Effector memory CD8-positive, alpha-beta T cell (primary cell): ENCODE results near the gene EIF2AK2.
A peak's percentile ranks its signal among the peaks of the same experiment; 100 is the strongest.

ENCODE experiments used
- ATAC-seq: fragments of 150-1000 bp; cut with Tn5 transposase; replicated peaks from 2 replicates; pipeline ENCODE4 v1.10.0; 2021; ENCODE audit warnings: mild to moderate bottlenecking, moderate library complexity
- DNase-seq, 3 experiments: peaks; one replicate each; pipeline ENCODE4 v3.0.0; 2021
- H3K27ac Mint-ChIP-seq, 2 donors: one replicate each; pipeline ENCODE4 v1.8.0; 2022; ENCODE audit warnings: mild to moderate bottlenecking in 2 of 2, mixed read lengths in 2 of 2, moderate library complexity in 2 of 2
- H3K27me3 Mint-ChIP-seq, 2 donors: one replicate each; pipeline ENCODE4 v1.8.0; 2022; ENCODE audit warnings: mixed read lengths in 2 of 2
- H3K36me3 Mint-ChIP-seq: one replicate; pipeline ENCODE4 v1.8.0; 2022; ENCODE audit warnings: mild to moderate bottlenecking, moderate library complexity, mixed read lengths; ENCODE audit not compliant: insufficient read depth
- H3K4me1 Mint-ChIP-seq, 2 donors: one replicate each; pipeline ENCODE4 v1.8.0; 2022; ENCODE audit warnings: low read depth in 2 of 2, mixed read lengths in 2 of 2
- H3K4me3 Mint-ChIP-seq, 2 donors: one replicate each; pipeline ENCODE4 v1.8.0; 2022; ENCODE audit warnings: mild to moderate bottlenecking in 2 of 2, mixed read lengths in 2 of 2, moderate library complexity in 2 of 2
- H3K9me3 Mint-ChIP-seq, 2 donors: one replicate each; pipeline ENCODE4 v1.8.0; 2022; ENCODE audit warnings: mixed read lengths in 2 of 2

The EIF2AK2 gene

DNA sequence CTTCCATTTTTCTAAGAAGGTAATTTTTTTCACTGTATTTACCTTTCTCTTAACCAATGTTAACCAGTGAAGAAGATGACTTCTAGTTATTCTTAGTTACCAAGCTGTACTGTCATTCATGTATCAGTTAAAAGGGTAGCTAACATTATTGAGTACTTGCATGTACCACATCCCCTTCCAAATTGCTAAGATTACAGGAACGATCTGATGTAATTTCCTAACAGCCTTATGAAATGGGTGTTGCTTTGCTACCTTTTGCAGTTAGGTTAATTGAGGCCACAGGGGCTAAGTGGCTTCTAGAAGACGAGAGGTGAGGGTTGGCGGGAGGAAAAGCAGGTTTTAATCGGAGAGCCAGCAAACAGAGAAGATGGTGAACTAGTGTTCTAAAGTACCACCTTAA is 33.5 kb upstream of the EIF2AK2 start:
- Mint-ChIP-seq H3K27me3 (peaks cover 0 to 23% of the 10 kb centered on the region in 2 donors), H3K27ac (no peak overlapping the region), H3K9me3 (no peaks in the 10 kb centered on the region), H3K4me1 (no peaks in the 10 kb centered on the region), H3K36me3 (no peaks in the 10 kb centered on the region), H3K4me3 (no peak overlapping the region)
- no peak for ATAC-seq
- DNase-seq: no peak

DNA sequence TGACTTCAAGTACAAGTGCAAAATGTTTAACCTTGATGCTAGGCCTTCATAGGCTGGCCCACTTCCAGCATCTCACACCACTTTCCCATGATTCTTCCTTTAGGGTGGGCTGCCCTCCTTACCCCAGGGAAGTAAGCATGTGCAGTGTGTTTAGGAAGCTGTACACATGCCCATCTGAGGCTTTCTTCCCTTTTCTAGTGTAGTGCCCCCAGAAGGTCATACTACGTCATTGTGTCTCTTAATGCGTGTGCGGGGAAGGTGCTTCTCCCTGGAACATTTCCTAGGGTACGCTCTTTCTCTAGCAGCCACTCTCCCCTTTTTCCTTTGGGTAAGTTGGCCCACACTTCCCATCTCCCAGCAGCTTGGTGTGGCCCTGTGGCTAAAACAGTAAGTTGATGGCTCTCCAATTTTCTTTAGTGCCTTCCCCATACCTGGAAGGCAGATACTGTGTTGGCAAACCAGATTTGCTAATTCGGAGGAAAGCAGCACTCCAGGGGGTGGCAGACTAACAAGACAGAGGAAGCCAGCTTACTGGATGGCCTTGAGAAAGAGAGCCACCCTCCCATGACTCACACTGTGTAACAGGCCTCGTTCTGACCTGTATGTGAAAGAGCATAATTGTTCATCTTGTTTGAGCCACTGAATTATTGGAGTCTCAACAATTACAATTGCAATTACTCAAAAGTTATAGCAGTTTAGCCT is 32.8 kb upstream of the EIF2AK2 start:
- DNase-seq: no peak
- Mint-ChIP-seq H3K36me3 (no peaks in the 10 kb centered on the region), H3K27me3 (peaks cover 0 to 23% of the 10 kb centered on the region in 2 donors), H3K4me1 (no peaks in the 10 kb centered on the region), H3K27ac (no peak overlapping the region), H3K9me3 (no peaks in the 10 kb centered on the region), H3K4me3 (no peak overlapping the region)
- ATAC-seq: no peak

DNA sequence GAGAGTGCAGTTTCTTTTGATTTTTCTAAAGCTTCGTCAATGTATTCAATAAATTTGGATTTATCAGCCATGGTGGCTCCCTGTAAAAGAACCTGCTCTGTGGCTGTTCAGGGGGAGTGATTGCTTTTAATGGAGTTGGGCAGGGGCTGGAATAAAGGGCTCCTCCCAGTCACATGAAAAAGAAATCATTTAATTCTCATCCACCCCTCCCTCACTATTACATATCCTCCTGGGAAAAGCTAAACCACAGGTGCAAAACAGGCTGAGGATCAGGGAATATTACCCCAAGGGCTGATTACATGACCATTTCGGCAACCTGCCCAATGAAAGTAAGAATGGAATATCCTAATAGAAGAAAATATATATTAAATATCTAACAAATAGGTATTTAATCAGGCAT is 31.8 kb upstream of the EIF2AK2 start, which contains the start of gene SULT6B1:
SULT6B1 (minus strand) TSS at position 101 of the 400 bp plus-strand sequence; CDS start at position 71, 30 bp downstream.
- no peaks in the 10 kb centered on the region for H3K9me3 Mint-ChIP-seq
- H3K4me3 Mint-ChIP-seq: no peak within 1 kb of the TSS
- DNase-seq (no peak), ATAC-seq (no peak)
- H3K4me1 Mint-ChIP-seq: no peaks in the 10 kb centered on the region
- H3K27ac Mint-ChIP-seq: no peak within 1 kb of the TSS
- H3K27me3 Mint-ChIP-seq: peaks cover 0 to 23% of the 10 kb centered on the region in 2 donors
- H3K36me3 Mint-ChIP-seq: no peaks in the 10 kb centered on the region

DNA sequence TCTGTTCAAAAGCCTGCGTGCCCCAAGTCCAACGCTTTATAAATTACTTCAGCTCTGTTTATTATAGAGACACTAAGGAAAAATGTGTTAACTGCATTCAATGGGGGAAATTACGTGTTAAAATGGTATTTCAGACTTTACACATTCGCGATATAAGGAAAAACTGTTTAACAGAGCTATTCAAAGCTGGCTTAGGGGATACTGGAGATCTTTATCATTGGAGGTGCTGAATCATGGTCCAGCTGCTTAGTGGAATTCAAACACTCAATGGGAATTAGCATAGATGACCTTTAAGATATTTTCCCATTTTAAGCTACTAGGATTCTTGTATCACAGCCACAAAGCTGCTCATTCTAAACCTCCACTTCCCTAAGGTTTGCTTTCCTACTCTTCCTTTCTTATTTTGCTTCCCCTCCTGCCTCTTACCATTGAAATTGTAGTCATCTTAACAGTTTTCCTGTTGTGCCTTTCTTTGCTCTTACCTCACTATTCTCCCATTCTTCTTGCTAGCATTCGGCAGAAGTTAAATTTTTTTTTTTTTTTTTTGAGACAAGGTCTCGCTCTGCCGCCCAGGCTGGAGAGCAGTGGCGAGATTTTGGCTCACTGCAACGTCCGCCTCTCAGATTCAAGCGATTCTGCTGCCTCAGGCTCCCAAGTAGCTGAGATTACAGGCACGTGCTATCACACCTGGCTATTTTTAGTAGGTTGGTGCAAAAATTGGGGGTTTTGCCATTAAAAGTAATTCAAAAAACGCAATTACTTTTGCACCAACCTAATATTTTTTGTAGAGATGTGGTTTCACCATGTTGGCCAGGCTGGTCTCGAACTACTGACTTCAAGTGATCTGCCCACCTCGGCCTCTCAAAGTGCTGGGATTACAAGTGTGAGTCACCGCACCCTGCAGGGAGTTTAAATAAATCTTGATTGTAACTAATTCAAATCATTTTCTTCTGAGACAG is 25.2 kb upstream of the EIF2AK2 start:
- no peak overlapping the region for H3K4me3 Mint-ChIP-seq
- H3K36me3 Mint-ChIP-seq: no peaks in the 10 kb centered on the region
- H3K27ac Mint-ChIP-seq: no peak overlapping the region
- no peak for ATAC-seq
- DNase-seq: no peak
- H3K9me3 Mint-ChIP-seq: no peaks in the 10 kb centered on the region
- H3K27me3 Mint-ChIP-seq: peaks cover 14 to 32% of the 10 kb centered on the region in 2 donors
- H3K4me1 Mint-ChIP-seq: no peaks in the 10 kb centered on the region

DNA sequence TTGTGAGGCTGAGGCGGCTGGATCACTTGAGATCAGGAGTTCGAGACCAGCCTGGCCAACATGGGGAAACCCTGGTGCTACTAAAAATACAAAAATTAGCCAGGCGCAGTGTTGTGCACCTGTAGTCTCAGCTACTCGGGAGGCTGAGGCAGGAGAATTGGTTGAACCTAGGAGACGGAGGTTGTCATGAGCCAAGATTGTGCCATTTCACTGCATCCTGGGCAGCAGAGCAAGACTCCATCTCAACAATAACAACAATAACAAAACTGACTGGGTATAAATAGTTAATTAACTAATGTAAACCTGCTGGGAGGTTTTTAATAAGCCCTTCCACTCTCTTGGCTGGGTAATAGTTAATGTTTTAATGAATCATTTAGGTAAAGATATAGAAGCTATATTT is 23.9 kb upstream of the EIF2AK2 start:
- Mint-ChIP-seq H3K27ac (no peak overlapping the region), H3K9me3 (no peaks in the 10 kb centered on the region), H3K4me1 (no peaks in the 10 kb centered on the region), H3K27me3 (peaks cover 14 to 26% of the 10 kb centered on the region in 2 donors), H3K36me3 (no peaks in the 10 kb centered on the region), H3K4me3 (no peak overlapping the region)
- no peak for DNase-seq
- ATAC-seq: no peak

DNA sequence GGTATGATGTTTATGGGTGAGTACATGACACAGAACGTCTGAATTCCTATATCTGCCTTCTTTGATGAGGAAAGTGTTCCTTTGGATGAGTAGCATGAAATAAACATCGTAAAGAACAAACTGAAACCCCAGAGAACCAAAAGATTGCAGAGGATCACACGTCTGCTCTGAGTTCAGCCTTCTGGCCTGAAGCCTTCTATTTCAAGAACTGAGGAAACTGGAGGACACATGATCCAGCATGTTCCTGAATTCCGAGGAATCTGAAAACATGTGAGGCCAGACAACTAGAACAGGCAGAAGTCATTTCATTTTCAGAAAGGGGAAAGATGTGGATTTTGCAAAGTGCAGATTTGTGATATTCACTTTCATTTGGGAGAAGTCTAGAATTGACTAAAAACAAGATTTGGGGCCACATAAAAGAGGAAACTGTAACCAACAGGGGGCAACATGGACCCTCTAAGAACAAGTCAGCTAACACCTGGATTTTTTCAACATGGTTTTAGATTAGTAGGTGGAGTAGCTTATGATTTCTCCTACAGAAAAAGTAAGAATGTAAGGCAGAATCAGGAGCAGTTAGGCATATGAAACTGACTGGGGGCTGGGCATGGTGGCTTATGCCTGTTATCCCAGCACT is 23.3 kb upstream of the EIF2AK2 start:
- no peaks in the 10 kb centered on the region for H3K36me3 Mint-ChIP-seq
- DNase-seq: no peak
- no peaks in the 10 kb centered on the region for H3K9me3 Mint-ChIP-seq
- no peak for ATAC-seq
- H3K4me3 Mint-ChIP-seq: no peak overlapping the region
- H3K4me1 Mint-ChIP-seq: no peaks in the 10 kb centered on the region
- H3K27ac Mint-ChIP-seq: no peak overlapping the region
- peaks cover 14 to 26% of the 10 kb centered on the region in 2 donors for H3K27me3 Mint-ChIP-seq

DNA sequence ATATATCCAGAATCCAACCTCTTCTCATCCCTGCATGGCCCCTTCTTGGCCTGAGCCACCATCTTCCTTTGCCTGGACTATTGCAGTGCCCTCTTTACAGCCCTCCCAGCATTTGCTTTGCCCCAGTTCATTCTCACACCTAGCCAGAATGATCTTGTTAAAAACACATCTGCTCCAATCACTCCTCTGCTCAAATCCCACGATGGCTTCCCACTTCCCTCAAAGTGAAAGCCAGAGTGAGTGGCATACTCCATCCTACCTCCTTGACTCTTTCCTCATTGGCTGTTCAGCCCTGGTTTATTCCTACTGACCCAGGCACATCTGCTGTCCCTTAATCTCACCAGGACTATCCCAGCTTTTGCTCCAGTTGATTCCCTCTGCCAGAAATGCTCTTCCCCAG is 17.0 kb upstream of the EIF2AK2 start:
- Mint-ChIP-seq H3K4me3 (no peak overlapping the region), H3K4me1 (no peaks in the 10 kb centered on the region), H3K27ac (no peak overlapping the region), H3K27me3 (peaks cover 0 to 7% of the 10 kb centered on the region in 2 donors), H3K36me3 (no peaks in the 10 kb centered on the region), H3K9me3 (no peaks in the 10 kb centered on the region)
- DNase-seq: no peak
- ATAC-seq: no peak

DNA sequence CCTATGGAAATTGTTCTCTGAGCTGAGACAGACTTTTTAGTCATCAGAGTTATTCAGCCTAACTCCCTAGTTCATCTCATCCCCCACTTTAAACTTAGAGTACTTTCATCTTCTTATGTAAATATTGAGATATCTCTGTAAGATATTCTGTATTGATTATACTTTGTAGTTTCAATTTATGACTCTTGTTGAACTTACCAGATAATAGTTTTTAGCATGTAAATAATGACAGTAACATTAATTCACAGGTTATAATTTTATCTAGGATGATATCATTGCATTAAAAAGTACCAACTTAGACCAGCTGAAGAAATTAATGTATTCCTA is 14.8 kb upstream of the EIF2AK2 start:
- DNase-seq: no peak
- Mint-ChIP-seq H3K36me3 (peaks cover 3% of the 10 kb centered on the region), H3K4me3 (no peak overlapping the region), H3K27me3 (peaks cover 0 to 2% of the 10 kb centered on the region in 2 donors), H3K9me3 (no peaks in the 10 kb centered on the region), H3K27ac (no peak overlapping the region), H3K4me1 (no peaks in the 10 kb centered on the region)
- ATAC-seq: no peak

DNA sequence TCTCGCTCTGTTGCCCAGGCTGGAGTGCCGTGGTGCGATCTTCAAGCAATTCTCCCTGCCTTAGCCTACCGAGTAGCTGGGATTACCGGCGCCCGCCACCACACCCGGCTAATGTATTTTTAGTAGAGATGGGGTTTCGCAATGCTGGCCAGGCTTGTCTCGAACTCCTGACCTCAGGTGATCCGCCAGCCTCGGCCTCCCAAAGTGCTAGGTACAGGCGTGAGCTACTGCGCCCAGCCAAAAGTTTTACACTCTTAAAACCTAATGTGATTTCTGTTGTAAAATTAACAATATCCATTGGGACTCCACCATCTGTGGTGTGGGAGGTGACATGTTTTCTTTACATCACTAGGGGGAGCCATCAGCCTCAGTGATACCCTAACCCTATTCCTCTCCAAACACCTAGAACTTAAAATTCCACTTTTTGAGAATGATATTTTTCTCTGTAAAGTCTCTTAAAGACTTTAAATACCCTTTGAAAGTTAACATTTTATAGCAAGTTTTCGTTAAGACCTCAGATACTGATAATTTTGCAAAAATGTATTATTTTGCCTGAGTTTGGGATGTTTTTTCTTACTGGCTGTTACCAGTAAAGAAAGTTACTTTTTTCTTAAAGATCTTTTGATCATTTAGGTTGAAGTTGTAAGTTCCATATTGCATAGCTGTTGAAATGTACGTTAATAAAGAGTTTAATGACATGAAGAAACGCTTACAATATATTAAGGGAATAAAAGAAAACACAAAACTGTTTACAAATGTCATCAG is 11.6 kb upstream of the EIF2AK2 start:
- peak in 2 of 3 experiments; percentile 9 to 23 for DNase-seq
- peaks cover 3 to 8% of the 10 kb centered on the region in 2 donors for H3K9me3 Mint-ChIP-seq
- no peaks in the 10 kb centered on the region for H3K27me3 Mint-ChIP-seq
- ATAC-seq: peak; percentile 84
- H3K27ac Mint-ChIP-seq: no peak overlapping the region
- no peaks in the 10 kb centered on the region for H3K4me1 Mint-ChIP-seq
- peaks cover 7% of the 10 kb centered on the region for H3K36me3 Mint-ChIP-seq
- no peak overlapping the region for H3K4me3 Mint-ChIP-seq

DNA sequence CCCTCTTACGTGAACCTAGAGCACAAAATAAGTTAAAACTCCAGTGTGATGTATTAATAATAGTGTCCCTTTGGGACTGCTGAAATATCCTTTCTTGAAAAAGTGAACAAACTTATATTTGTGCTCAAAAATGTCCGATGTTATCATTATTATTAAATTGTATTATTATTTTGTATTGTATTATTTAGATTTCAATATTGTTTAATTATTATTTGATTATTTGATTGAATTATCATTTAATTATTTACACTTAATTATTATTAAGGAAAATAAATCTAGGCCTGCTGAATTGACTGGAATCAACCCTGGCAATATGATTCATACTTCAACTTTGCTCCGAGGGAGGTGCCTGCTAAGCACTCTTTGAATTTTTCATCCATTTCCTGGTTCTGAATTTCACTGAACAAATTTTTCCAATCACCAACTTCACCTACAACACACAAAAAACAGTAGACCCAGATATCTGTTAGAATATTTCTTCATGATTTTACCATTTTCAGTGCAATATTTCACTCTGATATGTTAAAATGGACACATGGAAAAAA is 10.9 kb upstream of the EIF2AK2 start:
- no peaks in the 10 kb centered on the region for H3K27me3 Mint-ChIP-seq
- H3K9me3 Mint-ChIP-seq: peaks cover 3 to 8% of the 10 kb centered on the region in 2 donors
- ATAC-seq (no peak), DNase-seq (no peak)
- H3K27ac Mint-ChIP-seq: no peak overlapping the region
- H3K4me1 Mint-ChIP-seq: no peaks in the 10 kb centered on the region
- peaks cover 7% of the 10 kb centered on the region for H3K36me3 Mint-ChIP-seq
- no peak overlapping the region for H3K4me3 Mint-ChIP-seq

DNA sequence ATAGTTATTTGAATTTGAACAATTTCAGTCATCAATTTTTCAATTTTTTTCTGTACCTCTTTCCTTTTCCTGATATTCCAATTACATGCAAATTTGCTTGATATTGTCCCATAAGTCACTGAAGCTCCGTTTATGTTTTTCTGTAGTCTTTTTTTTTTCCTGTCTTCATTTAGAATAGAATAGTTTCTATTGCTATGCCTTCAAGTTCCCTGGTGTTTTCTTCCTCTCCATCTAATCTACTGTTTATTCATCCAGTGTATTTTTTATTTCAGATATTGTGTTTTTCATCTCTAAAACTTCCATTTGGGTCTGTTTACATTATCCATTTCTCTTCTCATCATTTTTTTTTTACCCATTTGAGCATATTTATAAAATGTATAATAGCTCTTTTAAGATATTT is 8.0 kb upstream of the EIF2AK2 start:
- no peak overlapping the region for H3K4me3 Mint-ChIP-seq
- DNase-seq (no peak), ATAC-seq (no peak)
- no peaks in the 10 kb centered on the region for H3K4me1 Mint-ChIP-seq
- peaks cover 7% of the 10 kb centered on the region for H3K36me3 Mint-ChIP-seq
- peaks cover 3 to 8% of the 10 kb centered on the region in 2 donors for H3K9me3 Mint-ChIP-seq
- H3K27me3 Mint-ChIP-seq: no peaks in the 10 kb centered on the region
- H3K27ac Mint-ChIP-seq: no peak overlapping the region

DNA sequence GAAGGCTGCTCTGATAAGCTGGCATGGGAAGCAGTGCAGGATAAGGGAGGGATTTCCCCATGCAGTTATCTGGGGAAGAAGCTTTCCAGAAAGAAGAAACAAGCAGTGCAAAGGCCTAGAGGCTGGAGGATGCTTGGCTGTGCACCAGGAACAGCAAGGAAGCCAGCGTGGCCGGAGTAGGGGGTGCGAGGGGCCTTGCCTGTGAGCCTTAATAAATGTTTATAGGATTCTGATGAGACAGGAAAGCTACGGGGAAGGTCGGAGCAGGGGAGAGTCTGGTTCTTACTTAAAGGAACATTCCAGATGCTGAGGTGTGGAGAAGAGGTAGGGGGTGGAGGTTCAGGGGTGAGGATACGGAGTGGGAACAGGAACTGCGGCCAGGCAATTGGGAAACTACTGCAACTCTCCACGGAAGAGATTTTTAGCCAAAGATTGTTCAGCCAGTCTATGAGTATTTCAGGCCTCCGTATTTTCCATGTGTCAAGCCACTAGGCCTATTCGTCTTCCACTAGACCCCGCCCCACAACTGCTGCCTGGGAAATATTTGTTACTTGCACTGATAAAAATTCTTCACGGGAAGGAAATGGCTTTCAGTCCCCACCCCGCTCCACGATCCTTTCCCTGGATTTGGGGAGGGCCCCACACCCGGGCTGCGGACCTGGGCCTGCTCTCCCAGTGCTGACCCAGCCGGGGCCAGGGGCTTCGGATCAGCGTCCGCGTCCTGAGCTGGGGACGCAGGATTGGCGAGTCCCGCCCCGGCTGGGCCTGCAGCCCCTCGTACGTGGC is 516 bp downstream of the EIF2AK2 start:
- peaks cover 28 to 45% of the 10 kb centered on the region in 2 donors for H3K4me1 Mint-ChIP-seq
- no peaks in the 10 kb centered on the region for H3K27me3 Mint-ChIP-seq
- DNase-seq (peak in 2 of 3 experiments; percentile 11 to 15), ATAC-seq (peak; percentile 21)
- H3K36me3 Mint-ChIP-seq: peaks cover 7% of the 10 kb centered on the region
- H3K4me3 Mint-ChIP-seq: peak overlapping the region; percentile 83 to 94
- peak overlapping the region; percentile 91 to 97 for H3K27ac Mint-ChIP-seq
- H3K9me3 Mint-ChIP-seq: peaks cover 0 to 4% of the 10 kb centered on the region in 2 donors
